H1 (cell line): ENCODE measurements around the gene CLCN3. TPM values are rescaled to one million over a fixed set of nuclear protein-coding genes. Genes with fewer than 3 reads are reported as not detected.
A peak's percentile ranks its signal among the peaks of the same experiment; 100 is the strongest.

Source experiments
- CTCF ChIA-PET: fragments of 300-600 bp; sonication (Branson Sonifier 250); formaldehyde crosslinking; loops from one replicate; lab custom pipeline; 2021; ENCODE audit not compliant: partially characterized antibody; lab: Charles Lee
- POLR2A ChIA-PET: fragments of 300-600 bp; sonication (Branson Sonifier 250); formaldehyde crosslinking; loops from one replicate; lab custom pipeline; 2021; ENCODE audit warnings: inconsistent platforms; ENCODE audit not compliant: partially characterized antibody; lab: Charles Lee
- DNase-seq, 2 experiments: peaks; one replicate each; pipeline versions ENCODE4 v3.0.0 to v3.0.0-alpha.2; 2010 to 2022; ENCODE audit warnings: low spot score in 2 of 2, low read depth in 1 of 2, mixed read lengths in 1 of 2
- FAIRE-seq: peaks from 2 replicates; lab custom pipeline; 2011; peaks lifted over from hg19 to GRCh38; lab: Jason Lieb, UNC
- H2AFZ ChIP-seq: 2 replicates; pipeline ENCODE4 v1.8.1; 2012; ENCODE audit warnings: low read length, inconsistent platforms
- H2AK5ac ChIP-seq: 2 replicates; pipeline ENCODE4 v1.6.1; 2013; ENCODE audit warnings: low read depth, low read length
- H2BK120ac ChIP-seq: replicated peaks from 2 replicates; pipeline ENCODE3; 2013; ENCODE audit warnings: low read depth, low read length, inconsistent platforms
- H2BK12ac ChIP-seq: 2 replicates; pipeline ENCODE4 v1.6.1; 2013; ENCODE audit warnings: low read depth, low read length
- H2BK15ac ChIP-seq: 2 replicates; pipeline ENCODE4 v1.6.1; 2013; ENCODE audit warnings: low read length
- H2BK20ac ChIP-seq: 2 replicates; pipeline ENCODE4 v1.6.1; 2013; ENCODE audit warnings: low read length
- H2BK5ac ChIP-seq: 2 replicates; pipeline ENCODE4 v1.6.1; 2013; ENCODE audit warnings: low read depth, low read length
- H3K14ac ChIP-seq: 2 replicates; pipeline ENCODE4 v1.6.1; 2013; ENCODE audit warnings: inconsistent platforms; ENCODE audit not compliant: insufficient read length
- H3K18ac ChIP-seq: 2 replicates; pipeline ENCODE4 v1.6.1; 2013; ENCODE audit warnings: low read length; ENCODE audit errors: extremely low read depth
- H3K23ac ChIP-seq: 2 replicates; pipeline ENCODE4 v1.6.1; 2013; ENCODE audit warnings: inconsistent platforms; ENCODE audit not compliant: insufficient read length
- H3K23me2 ChIP-seq: 2 replicates; pipeline ENCODE4 v1.6.1; 2013; ENCODE audit warnings: low read depth, low read length
- H3K27ac ChIP-seq: 2 replicates; pipeline ENCODE4 v1.6.1; 2011; ENCODE audit warnings: low read depth, low read length, inconsistent platforms
- H3K27me3 ChIP-seq, 4 experiments: replicated peaks in 1 of 4; 1 replicate in 1 of 4; 2 replicates in 3 of 4; pipeline versions ENCODE4 v1.6.1 to v1.8.1; 2011 to 2013; ENCODE audit warnings: low read length in 3 of 4, mild to moderate bottlenecking in 3 of 4, inconsistent platforms in 2 of 4, mixed read lengths in 2 of 4, moderate library complexity in 1 of 4; ENCODE audit not compliant: control insufficient read depth in 3 of 4, insufficient read depth in 3 of 4; ENCODE audit errors: extremely low read depth in 1 of 4
- H3K36me3 ChIP-seq, 4 experiments: 2 replicates each; pipeline versions ENCODE4 v1.6.1 to v1.8.1; 2011 to 2013; ENCODE audit warnings: mild to moderate bottlenecking in 4 of 4, low read length in 3 of 4, moderate library complexity in 2 of 4, control low read depth in 1 of 4, inconsistent platforms in 1 of 4; ENCODE audit not compliant: insufficient read depth in 4 of 4, control insufficient read depth in 2 of 4
- H3K4ac ChIP-seq: replicated peaks from 2 replicates; pipeline ENCODE3; 2013; ENCODE audit warnings: low read length, low read depth, mixed read lengths, inconsistent platforms; ENCODE audit not compliant: insufficient read length
- H3K4me1 ChIP-seq, 4 experiments: replicated peaks in 1 of 4; 1 replicate in 1 of 4; 2 replicates in 3 of 4; pipeline versions ENCODE4 v1.6.1 to v1.8.1; 2011 to 2013; ENCODE audit warnings: low read length in 3 of 4, inconsistent platforms in 2 of 4, mixed read lengths in 1 of 4; ENCODE audit not compliant: insufficient read depth in 4 of 4, control insufficient read depth in 3 of 4
- H3K4me2 ChIP-seq, 2 experiments: 2 replicates each; pipeline versions ENCODE4 v1.6.1 to v1.8.1; 2011 to 2013; ENCODE audit warnings: low read depth in 2 of 2, low read length in 2 of 2, control low read depth in 1 of 2, inconsistent platforms in 1 of 2, mild to moderate bottlenecking in 1 of 2; ENCODE audit not compliant: insufficient read depth in 1 of 2
- H3K4me3 ChIP-seq, 4 experiments: fragments of 200-600, 300-600 bp in 1 of 4; sonication (generic), shearing (Covaris generic), sonication (Bioruptor Twin) in 1 of 4; 2 replicates each; pipeline versions ENCODE4 v1.5.1 to v1.8.1; 2011 to 2016; ENCODE audit warnings: low read length in 4 of 4, low read depth in 3 of 4, control low read depth in 2 of 4, inconsistent platforms in 2 of 4, mild to moderate bottlenecking in 2 of 4, mixed read lengths in 1 of 4, moderate library complexity in 1 of 4; ENCODE audit not compliant: insufficient read depth in 2 of 4; ENCODE audit errors: extremely low read depth in 1 of 4
- H3K56ac ChIP-seq: replicated peaks from 2 replicates; pipeline ENCODE3; 2013; ENCODE audit warnings: low read depth, mild to moderate bottlenecking, mixed read lengths, low read length, inconsistent platforms; ENCODE audit not compliant: insufficient read length
- H3K79me1 ChIP-seq: 2 replicates; pipeline ENCODE4 v1.6.1; 2013; ENCODE audit warnings: low read depth, low read length, control low read depth
- H3K79me2 ChIP-seq, 2 experiments: 2 replicates each; pipeline versions ENCODE4 v1.6.1 to v1.8.1; 2012 to 2013; ENCODE audit warnings: low read length in 2 of 2, mild to moderate bottlenecking in 2 of 2, inconsistent platforms in 1 of 2; ENCODE audit not compliant: insufficient read depth in 2 of 2, control insufficient read depth in 1 of 2
- H3K9ac ChIP-seq, 4 experiments: replicated peaks in 1 of 4; 1 replicate in 1 of 4; 2 replicates in 3 of 4; pipeline versions ENCODE4 v1.6.1 to v1.8.1; 2011 to 2013; ENCODE audit warnings: low read depth in 3 of 4, low read length in 3 of 4, control low read depth in 2 of 4, mild to moderate bottlenecking in 2 of 4, moderate library complexity in 2 of 4, inconsistent platforms in 1 of 4; ENCODE audit errors: extremely low read depth in 1 of 4
- H3K9me3 ChIP-seq, 2 experiments: 2 replicates each; pipeline versions ENCODE4 v1.6.1 to v1.8.1; 2012 to 2013; ENCODE audit warnings: mild to moderate bottlenecking in 2 of 2, moderate library complexity in 2 of 2, control low read depth in 1 of 2, inconsistent platforms in 1 of 2, low read depth in 1 of 2, low read length in 1 of 2, mixed read lengths in 1 of 2; ENCODE audit not compliant: insufficient read depth in 2 of 2
- H4K20me1 ChIP-seq, 2 experiments: replicated peaks in 1 of 2; 2 replicates each; pipeline versions ENCODE3 to v1.8.1; 2011 to 2013; ENCODE audit warnings: inconsistent platforms in 2 of 2, low read length in 2 of 2, mild to moderate bottlenecking in 1 of 2; ENCODE audit not compliant: insufficient read depth in 2 of 2, control insufficient read depth in 1 of 2
- H4K5ac ChIP-seq: 2 replicates; pipeline ENCODE4 v1.6.1; 2013; ENCODE audit warnings: low read length, low read depth, mixed read lengths, inconsistent platforms; ENCODE audit not compliant: insufficient read length
- H4K8ac ChIP-seq: 2 replicates; pipeline ENCODE4 v1.8.0; 2013; ENCODE audit warnings: mild to moderate bottlenecking, moderate library complexity, low read length, inconsistent platforms; ENCODE audit not compliant: insufficient read depth; ENCODE audit errors: extremely low read depth
- H4K91ac ChIP-seq: replicated peaks from 2 replicates; pipeline ENCODE3; 2013; ENCODE audit warnings: low read length, mixed read lengths, inconsistent platforms; ENCODE audit not compliant: insufficient read length
- BCL11A ChIP-seq, 2 experiments: IDR thresholded peaks; one replicate each; pipeline ENCODE4 v1.6.1; 2011; ENCODE audit warnings: low read depth in 2 of 2, low read length in 2 of 2, mild to moderate bottlenecking in 2 of 2
- BRCA1 ChIP-seq: IDR thresholded peaks from 2 replicates; pipeline ENCODE4 v1.6.1; 2012; ENCODE audit warnings: low read depth, low read length, improper control_type of control experiment
- FOSL1 ChIP-seq: IDR thresholded peaks from 2 replicates; pipeline ENCODE4 v1.6.1; 2011; ENCODE audit warnings: mild to moderate bottlenecking, low read depth, low read length, moderate library complexity; ENCODE audit not compliant: insufficient read depth
- HDAC2 ChIP-seq, 2 experiments: fragments of 300-600 bp in 1 of 2; sonication (generic) in 1 of 2; IDR thresholded peaks; 2 replicates each; pipeline ENCODE4 v1.6.1; 2011 to 2012; ENCODE audit warnings: low read depth in 2 of 2, low read length in 2 of 2, mild to moderate bottlenecking in 2 of 2, moderate library complexity in 2 of 2, borderline replicate concordance in 1 of 2, inconsistent platforms in 1 of 2
- JUN ChIP-seq: IDR thresholded peaks from 2 replicates; pipeline ENCODE4 v1.6.1; 2011; ENCODE audit warnings: low read depth, mild to moderate bottlenecking, improper control_type of control experiment, low read length
- NANOG ChIP-seq: IDR thresholded peaks from 2 replicates; pipeline ENCODE4 v1.6.1; 2011; ENCODE audit warnings: low read length, low read depth, mild to moderate bottlenecking, inconsistent platforms; ENCODE audit not compliant: insufficient read depth, poor library complexity, severe bottlenecking
- PHF8 ChIP-seq: fragments of 200-600 bp; sonication (generic); conservative IDR thresholded peaks from 2 replicates; pipeline ENCODE4 v1.7.1; 2012; ENCODE audit warnings: low read depth, mild to moderate bottlenecking, inconsistent platforms, low read length, moderate library complexity
- POLR2A ChIP-seq, 2 experiments: IDR thresholded peaks; 1 replicate in 1 of 2; 2 replicates in 1 of 2; pipeline ENCODE4 v1.6.1; 2011; ENCODE audit warnings: low read depth in 2 of 2, low read length in 2 of 2, mild to moderate bottlenecking in 2 of 2; ENCODE audit errors: control extremely low read depth in 1 of 2
- POLR2AphosphoS5 ChIP-seq: IDR thresholded peaks from 2 replicates; pipeline ENCODE4 v1.6.1; 2011; ENCODE audit warnings: low read depth, low read length
- RBBP5 ChIP-seq: IDR thresholded peaks from 2 replicates; pipeline ENCODE4 v1.7.1; 2012; ENCODE audit warnings: low read depth, mild to moderate bottlenecking, inconsistent platforms, low read length, moderate library complexity, borderline replicate concordance
- SIRT6 ChIP-seq: IDR thresholded peaks from one replicate; pipeline ENCODE4 v1.7.1; 2012; ENCODE audit warnings: low read length, inconsistent platforms
- SIX5 ChIP-seq: IDR thresholded peaks from 2 replicates; pipeline ENCODE4 v1.6.1; 2011; ENCODE audit warnings: mild to moderate bottlenecking, low read depth, low read length
- YY1 ChIP-seq: IDR thresholded peaks from 2 replicates; pipeline ENCODE4 v1.6.1; 2011; ENCODE audit warnings: low read depth, mild to moderate bottlenecking, low read length
- WGBS, 2 experiments: shearing (Covaris generic) in 1 of 2; methylation state at CpG; one replicate each; pipeline versions ENCODE4 v1.1.6 to v1.1.7; 2013 to 2015; ENCODE audit warnings: low lambda C conversion rate in 2 of 2, mixed read lengths in 2 of 2, inconsistent platforms in 1 of 2, low coverage in 1 of 2, missing lambda C conversion rate in 1 of 2; ENCODE audit not compliant: insufficient replicate concordance in 2 of 2, insufficient coverage in 1 of 2, insufficient read length in 1 of 2; ENCODE audit errors: extremely low coverage in 1 of 2, missing lambda C conversion rate in 1 of 2; 5-methylcytosine and 5-hydroxymethylcytosine counted together
- polyA plus RNA-seq, 7 experiments: library from polyadenylated mRNA; depleted of rRNA in 3 of 7; stranded (reverse) in 5 of 7; unstranded in 2 of 7; fragments of >200 nt in 5 of 7; fragments of 200-250 nt in 2 of 7; gene quantifications; 1 replicate in 5 of 7; 2 replicates in 1 of 7; 4 replicates in 1 of 7; pipeline versions ENCODE4 v1.2.1 to v1.2.3, GENCODE V29; 2011 to 2013; ENCODE audit warnings: missing spikeins in 2 of 7, mixed read lengths in 2 of 7
- total RNA-seq: library from RNA; stranded (reverse); fragmentation: NEBNext Ultra II Directional; extraction: Animal tissue kit (Norgen Biotek cat#: 25700); gene quantifications from 2 replicates; pipeline ENCODE4 v1.2.1, GENCODE V29; 2021

The CLCN3 gene
- total and polyA plus RNA-seq, 2 of the 8 experiments (the other 6 are each of a cell fraction or from before 2014, with no cell fraction given) = 8.8 to 32.8 TPM

DNA sequence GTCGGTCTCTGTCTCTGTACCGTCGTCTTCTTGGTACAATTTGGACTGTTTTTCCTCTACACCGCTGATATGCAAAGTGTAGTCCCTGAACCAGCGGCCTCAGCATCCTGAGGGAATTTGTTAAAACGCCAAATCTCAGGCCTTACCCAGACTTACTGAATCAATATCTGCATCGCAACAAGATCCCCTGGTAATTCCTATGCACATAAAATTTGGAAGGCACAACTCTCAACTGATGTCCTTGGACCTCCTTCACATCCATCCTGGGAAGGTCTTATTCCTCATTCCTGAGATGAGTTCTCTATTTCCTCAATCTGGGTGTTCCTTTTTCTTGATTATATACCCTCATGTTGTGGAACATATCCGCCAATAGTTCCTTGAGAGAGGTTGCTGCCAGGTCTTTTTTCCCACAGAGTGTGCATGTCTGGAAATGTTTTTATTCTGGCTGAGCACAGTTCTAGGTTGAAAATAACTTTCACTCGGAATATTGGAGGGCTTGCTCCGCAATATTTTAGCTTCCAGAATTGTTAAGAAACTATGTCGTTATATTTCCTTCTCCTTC lies 138.1 kb downstream of the CLCN3 start:
- Histone ChIP-seq H3K56ac (no peak overlapping the region), H2BK5ac (no peak overlapping the region), H4K5ac (no peak overlapping the region), H2BK15ac (no peak overlapping the region), H3K9me3 (no peaks in the 10 kb centered on the region), H3K79me1 (peaks cover 2% of the 10 kb centered on the region; the same call in 1 of the 2 replicates), H3K79me2 (peaks cover 0 to 21% of the 10 kb centered on the region in 2 experiments; a peak in 2 of 4 replicates), H3K4ac (no peak overlapping the region), H3K18ac (no peak overlapping the region), H3K27me3 (no peaks in the 10 kb centered on the region; a peak in 1 of 7 replicates), H4K20me1 (no peaks in the 10 kb centered on the region), H2BK12ac (no peak overlapping the region), H4K91ac (no peak overlapping the region), H3K4me1 (peaks cover 0 to 13% (median 5%) of the 10 kb centered on the region in 4 experiments; a peak in 3 of 7 replicates), H2BK20ac (no peak overlapping the region), H2AK5ac (no peak overlapping the region), H3K4me2 (peak overlapping the region; percentile 82 to 91; a peak in 3 of 4 replicates), H4K8ac (no peak overlapping the region), H3K23ac (no peak overlapping the region), H2BK120ac (no peak overlapping the region), H3K36me3 (no peaks in the 10 kb centered on the region), H3K23me2 (peaks cover 11% of the 10 kb centered on the region; the same call in 1 of the 2 replicates), H3K14ac (no peak overlapping the region), H3K4me3 (peak overlapping the region in 2 of 4 experiments; percentile 77 to 82; a peak in 1 of 8 replicates), H3K27ac (no peak overlapping the region), H2AFZ (peak overlapping the region; percentile 67; the same call in 1 of the 2 replicates), H3K9ac (no peak overlapping the region)
- DNase-seq (no peak), FAIRE-seq (no peak)
- POLR2A ChIA-PET = no interaction called here
- CTCF ChIA-PET = no interaction called here
- 83% methylated on average over 11 of the region's 11 CpGs; no CpG with 5 or more reads in 1 of the 2 experiments for WGBS, 2 experiments
- TF ChIP-seq HDAC2 (IDR thresholded peaks at IDR 0.05; ENCODE audit: borderline replicate concordance in 1 of 2, low read depth in 2 of 2, low read length in 2 of 2) = no peak
- no peak for TF ChIP-seq YY1
- no peak for TF ChIP-seq PHF8
- no peak for TF ChIP-seq POLR2AphosphoS5
- TF ChIP-seq BRCA1 = no peak
- TF ChIP-seq JUN = no peak
- no peak for TF ChIP-seq SIRT6
- no peak for TF ChIP-seq SIX5
- no peak for TF ChIP-seq BCL11A (IDR thresholded peaks at IDR 0.05; ENCODE audit: low read depth in 2 of 2, low read length in 2 of 2)
- TF ChIP-seq RBBP5 = no peak
- no peak for TF ChIP-seq NANOG
- no peak for TF ChIP-seq POLR2A (IDR thresholded peaks at IDR 0.05; ENCODE audit: control extremely low read depth in 1 of 2, low read depth in 2 of 2, low read length in 2 of 2)
- TF ChIP-seq FOSL1 = no peak
